Lung (tissue), 12 donors: ENCODE data around the gene ERO1B. TPM values are rescaled to one million over a fixed set of nuclear protein-coding genes. Genes with fewer than 3 reads are reported as not detected.
A peak's percentile ranks its signal among the peaks of the same experiment; 100 is the strongest.

ENCODE experiments used
- ATAC-seq: fragments of 200-7000 bp; cut with Tn5 transposase; one replicate; pipeline ENCODE4 v1.9.1; 2020; ENCODE audit warnings: moderate number of reproducible peaks; ENCODE audit not compliant: insufficient read depth, low FRiP score
- DNase-seq, 3 donors: peaks; one replicate each; pipeline ENCODE4 v3.0.0-alpha.2; 2013 to 2017
- H3K27ac ChIP-seq, 2 donors: one replicate each; pipeline ENCODE4 v1.5.1; 2013; ENCODE audit warnings: mild to moderate bottlenecking in 2 of 2, moderate library complexity in 2 of 2, control low read depth in 1 of 2, inconsistent platforms in 1 of 2, low read depth in 1 of 2, low read length in 1 of 2
- H3K27me3 ChIP-seq, 3 donors: one replicate each; pipeline ENCODE4 v1.5.1; 2013; ENCODE audit warnings: low read length in 2 of 3; ENCODE audit not compliant: control insufficient read depth in 3 of 3, insufficient read depth in 3 of 3
- H3K36me3 ChIP-seq, 4 donors: one replicate each; pipeline ENCODE4 v1.5.1; 2013; ENCODE audit warnings: low read length in 4 of 4, mild to moderate bottlenecking in 1 of 4, moderate library complexity in 1 of 4; ENCODE audit not compliant: control insufficient read depth in 4 of 4, insufficient read depth in 4 of 4
- H3K4me1 ChIP-seq, 5 donors: one replicate each; pipeline ENCODE4 v1.5.1; 2013; ENCODE audit warnings: low read length in 5 of 5, mild to moderate bottlenecking in 2 of 5, moderate library complexity in 1 of 5; ENCODE audit not compliant: control insufficient read depth in 5 of 5, insufficient read depth in 5 of 5
- H3K4me3 ChIP-seq: one replicate; pipeline ENCODE4 v1.5.1; 2013; ENCODE audit warnings: mild to moderate bottlenecking, control low read depth, moderate library complexity
- H3K9ac ChIP-seq, 2 donors: one replicate each; pipeline ENCODE4 v1.5.1; 2013; ENCODE audit warnings: low read length in 2 of 2, control low read depth in 1 of 2; ENCODE audit not compliant: insufficient read depth in 1 of 2
- H3K9me3 ChIP-seq, 4 donors: one replicate each; pipeline ENCODE4 v1.5.1; 2013; ENCODE audit warnings: low read length in 3 of 4, mild to moderate bottlenecking in 1 of 4, moderate library complexity in 1 of 4; ENCODE audit not compliant: control insufficient read depth in 4 of 4, insufficient read depth in 3 of 4
- WGBS, 2 donors: extraction: QIAGEN DNeasy Blood & Tissue Kit; methylation state at CpG; one replicate each; pipeline ENCODE4 v1.1.7; 2013; 5-methylcytosine and 5-hydroxymethylcytosine counted together
- polyA plus RNA-seq, 2 donors: library from polyadenylated mRNA; stranded (reverse); fragments of 200-250 nt; gene quantifications; one replicate each; pipeline ENCODE4 v1.2.1, GENCODE V29; 2013
- total RNA-seq, 2 donors: library from RNA; depleted of rRNA in 1 of 2; stranded (reverse); fragments of >200 nt in 1 of 2; gene quantifications; one replicate each; pipeline ENCODE4 v1.2.1, GENCODE V29; 2014 to 2021
- TF ChIP-seq, protein P1 (sequence below): IDR thresholded peaks from 2 replicates; pipeline ENCODE4 v1.5.1; 2012; ENCODE audit warnings: mild to moderate bottlenecking; ENCODE audit errors: control extremely low read depth, extremely low read depth
- donor health status: control.
- donor health status: control.
- donor health status: Bipolar disorder and iron deficiency.
- donor health status: healthy.
- donor health status: DM: yes; HTN: yes; CAD: no.

ERO1B gene
- total and polyA plus RNA-seq, 4 donors = 2.7 to 15.3 (median 4.6) TPM

DNA sequence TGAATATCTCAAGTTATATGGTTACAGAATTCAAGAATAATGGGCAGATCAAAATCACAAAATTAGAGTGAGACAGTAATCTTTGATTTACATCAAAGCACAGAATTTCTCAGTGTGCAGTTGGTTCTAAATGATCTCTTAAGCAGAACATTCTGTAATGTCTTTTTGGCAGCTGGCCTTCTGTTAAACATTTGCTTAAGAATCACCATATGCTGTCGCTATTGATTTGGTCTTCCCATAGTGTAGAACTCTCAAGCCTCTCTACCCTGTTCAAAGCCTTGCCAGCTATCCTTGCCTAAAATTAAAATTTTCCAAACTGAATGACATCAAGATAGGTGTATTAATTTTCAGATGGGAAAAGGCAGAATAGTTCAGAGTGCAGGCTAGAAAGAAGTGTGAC, 38.9 kb upstream of the ERO1B start:
- Histone ChIP-seq H3K9me3 (peaks cover 0 to 4% (median 0%) of the 10 kb centered on the region in 4 donors), H3K27me3 (no peaks in the 10 kb centered on the region), H3K36me3 (no peaks in the 10 kb centered on the region), H3K27ac (no peak overlapping the region), H3K4me1 (no peaks in the 10 kb centered on the region), H3K9ac (no peak overlapping the region), H3K4me3 (no peak overlapping the region)
- TF ChIP-seq, protein P1, sequence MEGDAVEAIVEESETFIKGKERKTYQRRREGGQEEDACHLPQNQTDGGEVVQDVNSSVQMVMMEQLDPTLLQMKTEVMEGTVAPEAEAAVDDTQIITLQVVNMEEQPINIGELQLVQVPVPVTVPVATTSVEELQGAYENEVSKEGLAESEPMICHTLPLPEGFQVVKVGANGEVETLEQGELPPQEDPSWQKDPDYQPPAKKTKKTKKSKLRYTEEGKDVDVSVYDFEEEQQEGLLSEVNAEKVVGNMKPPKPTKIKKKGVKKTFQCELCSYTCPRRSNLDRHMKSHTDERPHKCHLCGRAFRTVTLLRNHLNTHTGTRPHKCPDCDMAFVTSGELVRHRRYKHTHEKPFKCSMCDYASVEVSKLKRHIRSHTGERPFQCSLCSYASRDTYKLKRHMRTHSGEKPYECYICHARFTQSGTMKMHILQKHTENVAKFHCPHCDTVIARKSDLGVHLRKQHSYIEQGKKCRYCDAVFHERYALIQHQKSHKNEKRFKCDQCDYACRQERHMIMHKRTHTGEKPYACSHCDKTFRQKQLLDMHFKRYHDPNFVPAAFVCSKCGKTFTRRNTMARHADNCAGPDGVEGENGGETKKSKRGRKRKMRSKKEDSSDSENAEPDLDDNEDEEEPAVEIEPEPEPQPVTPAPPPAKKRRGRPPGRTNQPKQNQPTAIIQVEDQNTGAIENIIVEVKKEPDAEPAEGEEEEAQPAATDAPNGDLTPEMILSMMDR = no peak
- no peak for ATAC-seq
- peak in 1 of 3 donors; percentile 6 for DNase-seq
- 71 to 90% methylated on average over 1 of the region's 1 CpG for WGBS, 2 donors

DNA sequence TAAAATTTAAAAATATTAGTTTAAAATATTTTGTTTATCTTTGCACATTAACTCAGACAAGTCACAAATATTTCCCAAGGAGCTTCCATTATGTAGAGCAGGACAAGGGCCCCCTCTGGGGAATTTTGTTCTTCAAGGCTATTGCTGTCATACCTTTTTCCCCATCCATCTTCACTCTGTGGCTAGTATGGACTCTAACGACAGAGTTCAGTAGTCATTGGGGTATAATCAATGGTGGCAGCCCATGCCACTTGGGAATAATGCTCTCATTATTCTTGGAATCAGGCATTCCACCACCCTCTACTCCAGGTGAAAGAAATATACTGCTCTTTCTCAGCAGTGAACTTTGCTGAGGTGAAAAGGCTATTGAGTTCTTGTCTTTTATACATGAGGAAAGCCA, 38.5 kb upstream of the ERO1B start:
- no peak overlapping the region for H3K4me3 ChIP-seq
- 54 to 90% methylated on average over 1 of the region's 1 CpG for WGBS, 2 donors
- no peaks in the 10 kb centered on the region for H3K27me3 ChIP-seq
- TF ChIP-seq, protein P1 = no peak
- H3K4me1 ChIP-seq = no peaks in the 10 kb centered on the region
- ATAC-seq (no peak), DNase-seq (no peak)
- no peak overlapping the region for H3K27ac ChIP-seq
- no peak overlapping the region for H3K9ac ChIP-seq
- H3K36me3 ChIP-seq = no peaks in the 10 kb centered on the region
- H3K9me3 ChIP-seq = peaks cover 0 to 4% (median 0%) of the 10 kb centered on the region in 4 donors

DNA sequence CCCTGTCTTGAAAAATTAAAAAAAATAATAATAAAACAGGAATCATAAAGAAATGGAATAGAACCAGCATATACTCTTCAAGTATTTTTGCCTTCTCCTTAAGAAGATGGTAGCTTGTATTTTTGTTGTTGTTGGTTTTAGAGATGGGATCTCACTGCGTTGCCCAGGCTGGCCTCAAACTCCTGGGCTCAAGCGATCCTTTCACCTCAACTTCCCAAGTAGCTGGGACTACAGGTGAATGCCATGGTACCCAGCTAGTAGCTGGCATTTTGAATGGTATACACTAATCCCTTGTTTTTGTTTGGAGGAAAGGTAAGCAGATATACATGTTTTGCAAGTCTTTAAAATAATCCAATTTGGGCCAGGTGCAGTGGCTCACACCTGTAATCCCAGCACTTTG, 34.7 kb upstream of the ERO1B start:
- Histone ChIP-seq H3K9me3 (no peaks in the 10 kb centered on the region), H3K9ac (no peak overlapping the region), H3K4me1 (no peaks in the 10 kb centered on the region), H3K4me3 (no peak overlapping the region), H3K36me3 (no peaks in the 10 kb centered on the region), H3K27me3 (no peaks in the 10 kb centered on the region), H3K27ac (no peak overlapping the region)
- no peak for DNase-seq
- ATAC-seq = no peak
- TF ChIP-seq, protein P1 = no peak
- 97 to 100% methylated on average over 2 of the region's 2 CpGs for WGBS, 2 donors

DNA sequence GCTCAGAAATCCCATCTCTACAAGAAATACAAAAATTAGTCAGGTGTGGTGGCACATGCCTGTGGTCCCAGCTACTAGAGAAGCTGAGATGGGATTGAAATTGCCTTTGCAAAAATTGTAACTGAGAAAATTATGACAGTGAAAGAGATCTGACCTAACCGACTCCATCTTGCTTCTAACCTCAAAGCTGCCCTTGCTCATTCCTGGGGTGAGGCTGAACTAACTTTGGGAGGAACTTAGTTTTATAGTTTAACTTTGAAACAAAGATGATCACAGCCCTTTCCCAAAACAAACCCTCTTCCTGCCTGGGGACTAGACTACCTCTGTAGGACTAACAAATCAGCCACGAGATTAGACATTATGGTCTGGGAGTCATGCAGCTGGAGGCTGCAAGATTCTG, 33.8 kb upstream of the ERO1B start:
- Histone ChIP-seq H3K27ac (no peak overlapping the region), H3K27me3 (no peaks in the 10 kb centered on the region), H3K4me1 (no peaks in the 10 kb centered on the region), H3K4me3 (no peak overlapping the region), H3K9me3 (no peaks in the 10 kb centered on the region), H3K36me3 (no peaks in the 10 kb centered on the region), H3K9ac (no peak overlapping the region)
- TF ChIP-seq, protein P1 = no peak
- 81 to 91% methylated on average over 2 of the region's 2 CpGs for WGBS, 2 donors
- ATAC-seq (no peak), DNase-seq (no peak)
